OCI-LY7 (cell line): Measurements from ENCODE around the gene SMARCC1.

Source experiments
- EZH2phosphoT487 ChIP-seq: fragments of 200-600 bp; sonication (generic); IDR thresholded peaks from 2 replicates; pipeline ENCODE4 v1.6.1; 2018; ENCODE audit warnings: low read depth, borderline replicate concordance, mild to moderate bottlenecking, mixed run types, antibody characterized with exemption, low read length, moderate library complexity, mixed read lengths
- TF ChIP-seq, protein P1 (sequence below): fragments of 200-600 bp; sonication (generic); conservative IDR thresholded peaks from 2 replicates; pipeline ENCODE4 v1.5.1; 2014; ENCODE audit warnings: mild to moderate bottlenecking, antibody characterized with exemption, low read length, moderate library complexity, mixed read lengths

DNA sequence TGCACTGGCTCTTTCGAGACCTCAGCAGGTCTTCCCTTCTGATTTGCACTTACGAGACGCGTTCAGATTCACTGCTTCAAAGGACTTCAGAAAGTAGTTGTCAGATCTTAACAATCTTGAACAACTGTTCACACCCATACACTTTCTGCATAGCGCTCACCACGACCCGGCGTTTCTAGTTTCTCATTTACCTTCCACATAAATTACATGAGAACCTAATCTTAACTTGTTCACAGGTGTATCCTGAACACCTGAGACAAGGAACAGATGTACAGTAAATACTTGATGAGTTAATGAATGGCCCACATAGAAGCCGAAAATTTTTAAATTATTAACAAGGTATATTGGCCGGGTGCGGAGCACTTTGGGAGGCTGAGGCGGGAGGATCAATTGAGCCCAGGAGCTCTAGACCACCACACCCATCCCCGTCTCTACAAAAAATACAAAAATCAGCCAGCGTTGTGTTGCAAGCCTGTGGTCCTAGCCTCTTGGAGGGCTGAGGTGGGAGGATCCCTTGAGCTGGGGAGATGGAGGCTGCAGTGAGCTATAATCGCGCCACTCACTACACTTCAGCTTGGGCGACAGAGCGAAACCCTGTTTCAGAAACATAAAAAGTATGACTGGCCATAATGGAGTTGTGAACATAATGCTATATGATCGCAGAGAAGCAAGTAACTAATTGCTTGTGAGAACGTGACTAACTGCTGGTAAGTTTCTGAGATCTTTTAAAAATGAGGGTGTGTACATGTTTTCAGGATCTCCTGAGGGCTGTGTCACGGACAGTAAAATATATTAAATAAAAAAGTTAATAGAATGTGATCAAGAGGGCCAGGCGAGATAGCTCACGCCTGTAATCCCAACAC is 984 bp upstream of the SMARCC1 start:
- TF ChIP-seq, protein P1, sequence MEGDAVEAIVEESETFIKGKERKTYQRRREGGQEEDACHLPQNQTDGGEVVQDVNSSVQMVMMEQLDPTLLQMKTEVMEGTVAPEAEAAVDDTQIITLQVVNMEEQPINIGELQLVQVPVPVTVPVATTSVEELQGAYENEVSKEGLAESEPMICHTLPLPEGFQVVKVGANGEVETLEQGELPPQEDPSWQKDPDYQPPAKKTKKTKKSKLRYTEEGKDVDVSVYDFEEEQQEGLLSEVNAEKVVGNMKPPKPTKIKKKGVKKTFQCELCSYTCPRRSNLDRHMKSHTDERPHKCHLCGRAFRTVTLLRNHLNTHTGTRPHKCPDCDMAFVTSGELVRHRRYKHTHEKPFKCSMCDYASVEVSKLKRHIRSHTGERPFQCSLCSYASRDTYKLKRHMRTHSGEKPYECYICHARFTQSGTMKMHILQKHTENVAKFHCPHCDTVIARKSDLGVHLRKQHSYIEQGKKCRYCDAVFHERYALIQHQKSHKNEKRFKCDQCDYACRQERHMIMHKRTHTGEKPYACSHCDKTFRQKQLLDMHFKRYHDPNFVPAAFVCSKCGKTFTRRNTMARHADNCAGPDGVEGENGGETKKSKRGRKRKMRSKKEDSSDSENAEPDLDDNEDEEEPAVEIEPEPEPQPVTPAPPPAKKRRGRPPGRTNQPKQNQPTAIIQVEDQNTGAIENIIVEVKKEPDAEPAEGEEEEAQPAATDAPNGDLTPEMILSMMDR: no peak
- no peak for TF ChIP-seq EZH2phosphoT487
